22Rv1 (cell line): ENCODE results near the gene FBXO44.

ENCODE experiments used
- CTCF ChIP-seq: fragments of 450-650 bp; IDR thresholded peaks from 2 replicates; pipeline ENCODE4 v1.5.1; 2017; ENCODE audit warnings: mild to moderate bottlenecking
- ZFX ChIP-seq: fragments of 450-650 bp; IDR thresholded peaks from 2 replicates; pipeline ENCODE4 v1.6.1; 2017; ENCODE audit warnings: antibody characterized with exemption, borderline replicate concordance

- TF ChIP-seq CTCF (no peak), ZFX (no peak)
These were observed 3.0 kb downstream of the FBXO44 start for GRCh38 chr1:11657654-11658053.
